Stimulated activated CD8-positive, alpha-beta memory T cell treated with anti-CD3 and anti-CD28 coated beads, Interleukin-4, amount 100 ng/mL, for 24 hours (primary cell): Measurements from ENCODE around the gene INSIG2.
"Not testable (repeated sequence)": the region's sequence is repeated elsewhere in the genome, so short reads cannot be mapped to it uniquely, and the experiment has no call there.

Experiments used
- DNase-seq: peaks from one replicate; pipeline ENCODE4 v3.0.0-alpha.2; 2020; ENCODE audit warnings: low read depth

The INSIG2 gene

DNA sequence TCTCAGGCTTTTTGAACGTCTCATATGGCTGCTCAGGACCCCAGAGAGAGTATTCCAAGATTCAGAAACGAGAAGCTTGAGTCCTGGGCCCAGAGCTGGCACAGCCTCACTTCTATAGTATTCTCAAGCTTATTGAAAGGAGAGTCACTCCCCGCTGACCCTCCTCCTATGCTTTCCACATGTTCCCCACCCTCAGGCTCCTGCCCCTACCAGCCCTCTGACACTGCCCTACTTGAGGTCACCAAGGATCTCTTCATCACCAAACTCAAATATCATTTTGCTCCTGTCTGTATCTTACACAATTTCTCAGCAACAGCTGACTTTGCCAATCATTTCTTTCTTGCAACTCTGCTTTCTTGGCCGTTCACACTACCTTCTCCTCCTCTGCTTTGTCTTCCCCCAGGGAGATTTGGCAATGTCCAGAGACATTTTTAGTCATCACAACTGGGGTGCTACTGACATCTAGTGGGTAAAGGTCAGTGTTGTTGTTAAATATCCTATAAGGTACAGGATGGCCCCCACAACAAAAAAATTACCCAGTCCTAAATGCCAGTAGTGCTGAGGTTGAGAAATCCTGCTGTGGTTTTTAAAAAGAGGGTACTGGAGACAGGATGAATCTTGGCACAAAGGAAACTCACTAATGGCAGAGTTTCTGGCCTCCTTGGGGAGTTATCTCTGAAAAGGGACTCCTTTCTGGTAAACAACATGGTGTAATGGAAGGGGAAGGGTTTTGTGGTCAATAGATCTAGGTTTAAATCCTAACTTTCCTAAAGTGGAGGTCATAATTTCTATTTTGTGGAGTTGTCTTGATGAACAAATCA, 26.9 kb upstream of the INSIG2 start:
- no peak for DNase-seq

DNA sequence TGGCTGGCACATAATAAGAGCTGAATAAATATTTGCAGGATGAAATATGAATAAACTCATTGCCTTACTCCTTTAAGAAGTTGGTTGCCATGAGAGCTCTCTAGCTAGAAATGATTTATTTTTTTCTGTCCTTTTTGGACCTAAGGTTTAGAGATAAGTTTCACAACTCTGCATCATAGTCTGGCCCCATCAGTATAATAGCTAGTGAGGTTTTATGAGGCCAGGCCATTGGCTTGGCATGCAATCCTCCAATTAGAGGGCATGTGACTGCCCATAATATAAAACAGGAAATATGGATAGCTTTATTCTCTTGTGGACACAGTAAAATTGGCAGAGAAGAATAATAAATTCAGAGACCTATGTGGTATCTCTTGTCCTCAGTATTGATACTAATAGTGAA, 26.2 kb upstream of the INSIG2 start:
- DNase-seq = no peak

GRCh38 chr2:118062669-118063068, 25.6 kb upstream of the INSIG2 start:
- no peak for DNase-seq

GRCh38 chr2:118065015-118065706, 23.1 kb upstream of the INSIG2 start:
- DNase-seq = no peak

DNA sequence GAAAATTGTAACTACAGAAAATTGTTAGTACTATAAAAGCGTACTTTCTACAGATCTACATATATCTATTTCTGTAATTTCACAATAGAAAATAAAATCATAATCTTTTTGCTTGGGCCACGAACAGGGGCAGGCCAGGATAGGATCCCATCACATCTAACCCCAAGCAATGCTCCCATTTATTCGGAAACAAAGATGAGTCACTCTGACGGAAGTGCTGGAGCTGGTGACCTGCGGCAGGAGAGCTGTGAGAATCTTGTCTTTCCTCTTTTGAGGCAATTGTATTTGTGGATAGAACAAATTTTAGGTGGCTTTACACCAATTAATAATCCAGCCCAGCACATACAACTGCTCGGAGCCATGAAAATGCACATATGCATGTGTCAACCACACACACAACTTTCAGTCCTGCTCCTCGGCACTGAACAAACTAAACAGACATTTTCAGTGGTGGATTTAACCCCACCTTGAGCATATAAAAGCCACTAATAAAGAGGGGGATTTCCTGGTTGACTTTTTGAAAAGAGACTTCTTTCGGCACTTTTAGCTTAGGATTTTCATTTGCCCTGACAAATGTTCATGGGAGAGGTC, 22.3 kb upstream of the INSIG2 start:
- no peak for DNase-seq

- no peak for DNase-seq
Observed at GRCh38 chr2:118077636-118078247, 10.5 kb upstream of the INSIG2 start.

- DNase-seq = no peak
Observed at GRCh38 chr2:118078734-118079133, 9.5 kb upstream of the INSIG2 start.

GRCh38 chr2:118084491-118085089, 3.7 kb upstream of the INSIG2 start:
- DNase-seq = no peak

- DNase-seq = no peak
Observed at GRCh38 chr2:118085173-118086023, 2.9 kb upstream of the INSIG2 start.

GRCh38 chr2:118086024-118086633, 2.1 kb upstream of the INSIG2 start:
- no peak for DNase-seq

- DNase-seq = no peak
Observed at GRCh38 chr2:118089139-118089800, 999 bp downstream of the INSIG2 start.

- DNase-seq = no peak
Observed at GRCh38 chr2:118090387-118091139, 2.3 kb downstream of the INSIG2 start.

DNA sequence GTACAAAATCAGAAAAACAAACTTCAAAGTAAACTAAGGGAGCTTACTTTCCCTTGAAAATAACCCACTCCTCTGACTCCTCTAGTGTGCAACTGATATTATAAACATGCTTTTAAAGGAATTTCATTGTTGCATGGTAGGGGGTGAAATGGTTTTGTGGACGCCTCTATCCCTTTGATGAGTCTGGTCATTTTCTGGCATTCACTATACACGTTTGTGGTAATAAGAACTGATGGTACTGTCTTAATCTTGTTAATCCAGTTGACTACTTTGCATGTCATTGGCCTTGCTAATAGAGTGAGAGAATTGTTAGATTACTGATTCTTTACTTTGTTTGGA, 2.8 kb downstream of the INSIG2 start:
- no peak for DNase-seq

DNA sequence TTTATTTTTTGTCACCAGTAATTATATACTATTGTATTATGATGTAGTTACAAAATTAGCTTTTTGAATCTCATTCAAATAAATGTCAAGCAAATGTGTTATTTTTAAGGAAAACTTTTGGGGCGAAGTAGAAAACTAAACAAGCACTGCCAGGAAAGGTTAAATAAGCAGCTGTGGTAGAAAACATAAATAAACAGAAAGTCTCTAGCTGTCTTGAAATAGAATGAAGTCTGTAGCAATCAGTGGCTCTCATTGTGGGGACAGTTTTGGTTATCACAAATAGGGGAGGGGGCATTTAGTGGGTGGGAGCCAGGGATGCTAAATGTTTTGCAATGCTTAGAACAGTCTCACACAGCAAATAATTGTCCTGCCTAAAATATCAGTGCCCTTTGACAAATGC, 3.4 kb downstream of the INSIG2 start:
- no peak for DNase-seq

DNA sequence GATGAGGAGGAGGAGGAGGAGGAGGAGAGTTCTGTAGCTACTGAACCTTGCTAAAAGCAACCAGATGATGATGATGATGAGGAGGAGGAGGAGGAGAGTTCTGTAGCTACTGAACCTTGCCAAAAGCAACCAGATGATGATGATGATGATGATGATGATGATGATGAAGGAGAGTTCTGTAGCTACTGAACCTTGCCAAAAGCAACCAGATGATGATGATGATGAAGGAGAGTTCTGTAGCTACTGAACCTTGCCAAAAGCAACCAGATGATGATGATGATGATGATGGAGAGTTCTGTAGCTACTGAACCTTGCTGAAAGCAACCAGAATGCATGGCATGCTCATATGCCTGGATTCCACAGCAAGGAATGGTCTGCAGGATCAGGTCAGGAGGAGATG, 5.8 kb downstream of the INSIG2 start:
- DNase-seq = not testable (repeated sequence)

DNA sequence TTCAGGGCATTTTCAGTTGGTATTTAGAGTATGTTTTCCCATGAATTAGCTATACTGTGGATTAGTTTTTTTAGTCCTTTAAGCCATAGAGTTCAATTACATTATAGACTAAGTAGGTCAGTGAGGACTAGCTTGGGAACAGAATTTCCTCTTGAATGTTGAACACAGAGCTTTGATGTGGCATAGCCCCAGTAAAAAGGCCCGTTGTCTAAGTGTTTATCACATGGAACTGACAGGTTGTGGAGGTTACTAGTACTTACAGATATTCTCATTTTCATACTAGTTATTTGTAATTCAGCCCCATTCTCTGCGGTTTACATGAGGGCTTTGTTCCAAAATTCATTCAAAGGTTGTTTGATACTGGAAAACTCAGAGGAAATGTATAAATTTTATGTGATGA, 6.2 kb downstream of the INSIG2 start:
- DNase-seq = no peak

DNA sequence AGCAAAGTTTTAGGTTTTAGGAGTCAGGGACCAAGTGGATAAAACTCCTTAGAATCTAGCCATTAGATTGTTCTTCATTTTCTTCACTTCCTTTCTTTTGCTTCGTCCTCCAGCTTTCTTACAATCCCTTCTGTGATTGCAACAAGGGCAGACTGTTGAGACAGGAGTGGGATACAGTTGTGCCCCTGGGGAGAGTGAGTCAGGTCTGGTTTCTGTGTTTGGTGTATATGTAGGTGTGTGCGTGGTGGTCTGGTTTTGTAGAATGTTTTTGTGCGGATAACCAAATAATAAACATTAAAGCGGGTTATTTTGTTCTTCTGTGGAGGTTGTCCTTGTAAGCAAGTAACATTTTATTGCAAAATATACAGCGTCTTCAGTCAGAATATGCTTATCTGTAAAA, 7.3 kb downstream of the INSIG2 start:
- DNase-seq = no peak

DNA sequence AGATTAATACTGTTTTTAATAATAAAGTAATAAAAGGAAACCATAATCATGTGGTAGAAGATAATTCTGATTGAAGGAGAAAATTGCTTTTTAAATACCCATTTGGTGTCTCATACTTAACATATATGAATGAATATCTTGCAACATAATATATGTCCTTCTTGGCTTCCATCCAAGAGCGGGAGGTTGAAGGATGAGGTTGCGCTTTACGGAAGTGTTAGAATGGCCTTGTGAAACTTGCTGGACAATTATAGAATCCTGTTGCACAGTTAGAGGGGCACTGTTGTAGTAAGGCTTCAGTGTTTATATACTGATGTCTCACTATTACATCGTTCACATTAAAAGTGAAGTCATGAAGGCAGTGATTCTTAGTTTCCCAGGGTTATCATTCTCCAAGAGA, 9.4 kb downstream of the INSIG2 start:
- DNase-seq = no peak

GRCh38 chr2:118098307-118099030, 10.2 kb downstream of the INSIG2 start:
- DNase-seq = no peak
